ENCODE measurements around the gene AKT3.

Gene AKT3

GRCh38 chr1:243735457-243735856 is 114.6 kb downstream of the AKT3 start:
- TF ChIP-seq POLR2AphosphoS5 (IDR thresholded peaks at IDR 0.05; ENCODE audit: low read depth, low read length) (no peak), TAF1 (IDR thresholded peaks at IDR 0.05; ENCODE audit: borderline replicate concordance, insufficient read depth, low read length) (no peak), SIN3A (IDR thresholded peaks at IDR 0.05; ENCODE audit: borderline replicate concordance, insufficient read depth, low read length) (no peak), FOXP2 (optimal IDR thresholded peaks at IDR 0.05; ENCODE audit: borderline replicate concordance, extremely low read depth, extremely low read length, insufficient read depth) (no peak), REST (IDR thresholded peaks at IDR 0.05; ENCODE audit: insufficient read depth in 1 of 2, low read depth in 2 of 2, low read length in 2 of 2) (no peak)

- no peak for TF ChIP-seq SIN3A (IDR thresholded peaks at IDR 0.05; ENCODE audit: borderline replicate concordance, insufficient read depth, low read length)
- TF ChIP-seq FOXP2 (optimal IDR thresholded peaks at IDR 0.05; ENCODE audit: borderline replicate concordance, extremely low read depth, extremely low read length, insufficient read depth): no peak
- no peak for TF ChIP-seq POLR2AphosphoS5 (IDR thresholded peaks at IDR 0.05; ENCODE audit: low read depth, low read length)
- TF ChIP-seq TAF1 (IDR thresholded peaks at IDR 0.05; ENCODE audit: borderline replicate concordance, insufficient read depth, low read length): no peak
- TF ChIP-seq REST (IDR thresholded peaks at IDR 0.05; ENCODE audit: insufficient read depth in 1 of 2, low read depth in 2 of 2, low read length in 2 of 2): no peak
Observed at GRCh38 chr1:243734308-243734695, 115.7 kb downstream of the AKT3 start.

- TF ChIP-seq TAF1 (IDR thresholded peaks at IDR 0.05; ENCODE audit: borderline replicate concordance, insufficient read depth, low read length) (no peak), SIN3A (IDR thresholded peaks at IDR 0.05; ENCODE audit: borderline replicate concordance, insufficient read depth, low read length) (no peak), REST (IDR thresholded peaks at IDR 0.05; ENCODE audit: insufficient read depth in 1 of 2, low read depth in 2 of 2, low read length in 2 of 2) (no peak), FOXP2 (optimal IDR thresholded peaks at IDR 0.05; ENCODE audit: borderline replicate concordance, extremely low read depth, extremely low read length, insufficient read depth) (no peak), POLR2AphosphoS5 (IDR thresholded peaks at IDR 0.05; ENCODE audit: low read depth, low read length) (no peak)
Observed at GRCh38 chr1:243733670-243734307, 116.3 kb downstream of the AKT3 start.

- no peak for TF ChIP-seq POLR2AphosphoS5 (IDR thresholded peaks at IDR 0.05; ENCODE audit: low read depth, low read length)
- no peak for TF ChIP-seq SIN3A (IDR thresholded peaks at IDR 0.05; ENCODE audit: borderline replicate concordance, insufficient read depth, low read length)
- no peak for TF ChIP-seq TAF1 (IDR thresholded peaks at IDR 0.05; ENCODE audit: borderline replicate concordance, insufficient read depth, low read length)
- TF ChIP-seq REST (IDR thresholded peaks at IDR 0.05; ENCODE audit: insufficient read depth in 1 of 2, low read depth in 2 of 2, low read length in 2 of 2): no peak
- TF ChIP-seq FOXP2 (optimal IDR thresholded peaks at IDR 0.05; ENCODE audit: borderline replicate concordance, extremely low read depth, extremely low read length, insufficient read depth): no peak
Observed at GRCh38 chr1:243732637-243733036, 117.4 kb downstream of the AKT3 start.
